Suprapubic skin (tissue), 3 donors: Measurements from ENCODE around the gene SHC4.

Source experiments
- POLR2A ChIP-seq, 2 donors: fragments of 450-650 bp; IDR thresholded peaks; one replicate each; pipeline ENCODE4 v1.6.1; 2017; ENCODE audit warnings: antibody characterized with exemption in 2 of 2, mild to moderate bottlenecking in 2 of 2, moderate library complexity in 2 of 2
- TF ChIP-seq, protein P1 (sequence below), 2 donors: fragments of 200-600 bp in 1 of 2; fragments of 450-650 bp in 1 of 2; sonication (generic) in 1 of 2; IDR thresholded peaks; one replicate each; pipeline ENCODE4 v1.5.1; 2016 to 2019; ENCODE audit warnings: antibody characterized with exemption in 2 of 2, mild to moderate bottlenecking in 1 of 2, moderate library complexity in 1 of 2

DNA sequence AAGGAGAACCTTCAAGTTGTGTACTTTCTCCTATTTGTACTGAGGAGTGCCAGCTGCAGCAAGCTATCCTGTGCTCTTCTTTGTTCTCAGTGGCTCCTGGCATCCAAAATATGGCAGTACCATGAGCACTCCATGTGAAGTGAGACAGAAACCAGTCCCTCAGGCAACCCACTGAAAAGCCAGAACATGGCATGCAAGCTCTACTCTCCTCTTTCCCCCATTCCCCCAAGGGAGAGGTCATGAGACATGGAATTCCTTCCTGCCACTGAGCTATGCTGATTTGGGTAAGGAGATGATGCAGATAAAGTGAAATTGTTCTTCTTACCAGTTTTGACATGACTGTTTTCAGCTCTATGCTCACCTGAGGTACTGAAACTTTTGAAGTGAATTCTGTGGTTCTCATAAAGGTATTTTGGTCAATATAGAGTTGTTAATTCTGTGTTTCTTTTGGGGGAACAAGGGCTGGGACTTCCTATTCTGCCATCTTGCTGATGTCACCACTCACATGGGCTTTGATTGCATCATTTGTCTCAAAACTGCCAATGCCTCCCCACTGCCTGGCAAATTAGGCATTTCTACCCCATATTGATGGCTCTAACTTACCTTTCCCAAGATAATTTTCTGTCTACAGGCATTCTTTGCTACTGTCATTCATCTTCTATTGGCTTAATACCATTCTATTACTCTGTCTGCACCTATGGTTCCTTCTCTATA, 130.0 kb downstream of the SHC4 start:
- TF ChIP-seq, protein P1, sequence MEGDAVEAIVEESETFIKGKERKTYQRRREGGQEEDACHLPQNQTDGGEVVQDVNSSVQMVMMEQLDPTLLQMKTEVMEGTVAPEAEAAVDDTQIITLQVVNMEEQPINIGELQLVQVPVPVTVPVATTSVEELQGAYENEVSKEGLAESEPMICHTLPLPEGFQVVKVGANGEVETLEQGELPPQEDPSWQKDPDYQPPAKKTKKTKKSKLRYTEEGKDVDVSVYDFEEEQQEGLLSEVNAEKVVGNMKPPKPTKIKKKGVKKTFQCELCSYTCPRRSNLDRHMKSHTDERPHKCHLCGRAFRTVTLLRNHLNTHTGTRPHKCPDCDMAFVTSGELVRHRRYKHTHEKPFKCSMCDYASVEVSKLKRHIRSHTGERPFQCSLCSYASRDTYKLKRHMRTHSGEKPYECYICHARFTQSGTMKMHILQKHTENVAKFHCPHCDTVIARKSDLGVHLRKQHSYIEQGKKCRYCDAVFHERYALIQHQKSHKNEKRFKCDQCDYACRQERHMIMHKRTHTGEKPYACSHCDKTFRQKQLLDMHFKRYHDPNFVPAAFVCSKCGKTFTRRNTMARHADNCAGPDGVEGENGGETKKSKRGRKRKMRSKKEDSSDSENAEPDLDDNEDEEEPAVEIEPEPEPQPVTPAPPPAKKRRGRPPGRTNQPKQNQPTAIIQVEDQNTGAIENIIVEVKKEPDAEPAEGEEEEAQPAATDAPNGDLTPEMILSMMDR (IDR thresholded peaks at IDR 0.05) = no peak
- TF ChIP-seq POLR2A (IDR thresholded peaks at IDR 0.05) = no peak
